Right renal pelvis (tissue), 4 donors: Measurements from ENCODE around the gene KIF20A. TPM values are rescaled to one million over a fixed set of nuclear protein-coding genes. Genes with fewer than 3 reads are reported as not detected.

ENCODE experiments used
- polyA plus RNA-seq, 4 donors: library from polyadenylated mRNA; unstranded; fragments of 120-200 nt; gene quantifications; one replicate each; pipeline ENCODE4 v1.2.1, GENCODE V29; 2013; ENCODE audit not compliant: insufficient read length in 4 of 4

KIF20A gene
- polyA plus RNA-seq, 4 donors, result 35.1 to 41.9 (median 37.7) TPM

Other genes with a start within 250 kb of the KIF20A start
- gene FAM13B, start 146.0 kb upstream of the KIF20A start, polyA plus RNA-seq, result 10 to 100 TPM; 48.5 to 60.0 (median 54.2) TPM
- under 1 TPM; 0.11 to 0.17 (median 0.14) TPM for gene WNT8A, start 95.1 kb upstream of the KIF20A start, polyA plus RNA-seq
- gene NME5, start 39.7 kb upstream of the KIF20A start, polyA plus RNA-seq, result 10 to 100 TPM; 20.3 to 28.7 (median 24.0) TPM
- gene BRD8, start 482 bp upstream of the KIF20A start, polyA plus RNA-seq, result 100 to 1,000 TPM in 3 of 4 donors, 10 to 100 TPM in 1; 98.8 to 134 (median 122) TPM
- gene CDC23, start 34.2 kb downstream of the KIF20A start, polyA plus RNA-seq, result 10 to 100 TPM; 53.9 to 68.7 (median 67.0) TPM
- 1 to 10 TPM; 2.7 to 7.3 (median 3.9) TPM for gene GFRA3, start 95.5 kb downstream of the KIF20A start, polyA plus RNA-seq
- gene CDC25C, start 152.7 kb downstream of the KIF20A start, polyA plus RNA-seq, result 1 to 10 TPM; 6.7 to 7.6 (median 7.1) TPM
- 10 to 100 TPM; 31.0 to 33.1 (median 31.7) TPM for gene FAM53C, start 159.2 kb downstream of the KIF20A start, polyA plus RNA-seq
- gene KDM3B, start 173.6 kb downstream of the KIF20A start, polyA plus RNA-seq, result 10 to 100 TPM; 88.8 to 95.8 (median 94.0) TPM